ENCODE results near the gene POLA1. TPM values are rescaled to one million over a fixed set of nuclear protein-coding genes. Genes with fewer than 3 reads are reported as not detected.

Gene POLA1
- total RNA-seq, 1 donor from 2014 or later = 13.2 TPM

DNA sequence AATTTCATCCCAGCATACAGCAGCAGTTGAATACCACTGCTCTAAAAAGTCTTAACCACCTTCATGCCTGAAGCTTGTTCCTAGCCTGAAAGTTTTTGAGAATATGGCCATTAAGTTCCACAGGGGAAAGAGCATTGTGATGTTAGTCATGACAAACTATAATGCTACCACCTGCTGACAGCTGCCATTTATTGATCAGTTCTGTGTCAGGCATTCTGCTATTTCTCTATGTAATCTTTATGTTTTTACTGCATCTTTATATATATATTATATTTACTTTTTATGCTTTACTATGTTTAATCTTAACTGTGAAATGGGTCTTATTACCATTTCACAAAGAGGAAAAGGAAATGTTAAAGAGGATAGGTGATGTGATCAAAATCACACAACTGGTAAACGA is 268.1 kb downstream of the POLA1 start:
- Mint-ChIP-seq H3K4me3 (ENCODE audit: unreplicated experiment) (no peak overlapping the region), H3K9me3 (ENCODE audit: unreplicated experiment) (no peaks in the 10 kb centered on the region), H3K4me1 (ENCODE audit: low read depth, unreplicated experiment) (peaks cover 4% of the 10 kb centered on the region), H3K36me3 (ENCODE audit: unreplicated experiment) (no peaks in the 10 kb centered on the region), H3K27ac (ENCODE audit: unreplicated experiment) (no peak overlapping the region), H3K27me3 (ENCODE audit: unreplicated experiment) (no peaks in the 10 kb centered on the region)
- DNase-seq = no peak
- no peak for TF ChIP-seq CTCF (IDR thresholded peaks at IDR 0.05; ENCODE audit: partially characterized antibody, unreplicated experiment)

DNA sequence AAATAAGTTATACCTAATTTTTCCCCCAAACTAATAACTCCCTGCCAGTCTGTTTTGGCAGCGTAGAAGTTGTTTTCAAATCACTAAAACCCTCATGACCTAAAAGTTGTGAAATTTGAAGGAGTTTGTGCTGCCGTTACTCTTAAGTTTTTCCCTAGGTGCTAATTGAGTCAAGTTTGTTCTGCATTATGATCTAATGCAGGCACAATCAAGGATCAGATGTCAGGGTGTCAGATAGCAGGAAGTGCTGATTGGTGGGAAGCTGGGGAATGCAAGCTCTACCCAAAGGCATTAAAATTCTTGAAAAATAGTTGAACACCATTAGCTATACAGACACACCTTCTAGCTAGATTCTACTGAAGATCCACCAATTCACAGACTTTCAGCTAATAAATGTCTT is 270.1 kb downstream of the POLA1 start:
- TF ChIP-seq CTCF (IDR thresholded peaks at IDR 0.05; ENCODE audit: partially characterized antibody, unreplicated experiment) = no peak
- Mint-ChIP-seq H3K27ac (ENCODE audit: unreplicated experiment) (no peak overlapping the region), H3K36me3 (ENCODE audit: unreplicated experiment) (no peaks in the 10 kb centered on the region), H3K27me3 (ENCODE audit: unreplicated experiment) (no peaks in the 10 kb centered on the region), H3K4me1 (ENCODE audit: low read depth, unreplicated experiment) (peaks cover 4% of the 10 kb centered on the region), H3K4me3 (ENCODE audit: unreplicated experiment) (no peak overlapping the region), H3K9me3 (ENCODE audit: unreplicated experiment) (no peaks in the 10 kb centered on the region)
- no peak for DNase-seq

DNA sequence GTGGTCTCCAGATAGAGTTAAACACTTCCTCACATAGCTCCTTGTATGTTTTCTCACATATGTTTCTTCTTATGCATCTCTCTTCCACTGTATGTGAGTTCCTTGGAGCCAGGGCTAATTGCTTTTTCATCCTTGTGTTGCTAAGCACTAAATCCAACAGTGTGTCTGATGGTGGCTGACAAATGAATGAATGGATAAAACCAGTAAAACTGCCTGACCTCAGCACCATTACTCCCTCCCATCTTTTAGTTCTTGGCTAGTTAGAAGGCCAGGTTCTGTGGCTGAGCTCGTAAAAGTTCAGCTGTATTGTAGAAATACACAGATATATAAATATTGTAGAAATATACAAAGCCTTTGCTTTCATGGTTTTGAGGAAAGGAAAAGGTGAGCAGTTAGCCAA is 271.7 kb downstream of the POLA1 start:
- H3K27me3 Mint-ChIP-seq (ENCODE audit: unreplicated experiment) = no peaks in the 10 kb centered on the region
- H3K4me1 Mint-ChIP-seq (ENCODE audit: low read depth, unreplicated experiment) = peaks cover 4% of the 10 kb centered on the region
- no peak overlapping the region for H3K27ac Mint-ChIP-seq (ENCODE audit: unreplicated experiment)
- H3K36me3 Mint-ChIP-seq (ENCODE audit: unreplicated experiment) = no peaks in the 10 kb centered on the region
- H3K9me3 Mint-ChIP-seq (ENCODE audit: unreplicated experiment) = no peaks in the 10 kb centered on the region
- no peak for DNase-seq
- no peak for TF ChIP-seq CTCF (IDR thresholded peaks at IDR 0.05; ENCODE audit: partially characterized antibody, unreplicated experiment)
- H3K4me3 Mint-ChIP-seq (ENCODE audit: unreplicated experiment) = no peak overlapping the region

DNA sequence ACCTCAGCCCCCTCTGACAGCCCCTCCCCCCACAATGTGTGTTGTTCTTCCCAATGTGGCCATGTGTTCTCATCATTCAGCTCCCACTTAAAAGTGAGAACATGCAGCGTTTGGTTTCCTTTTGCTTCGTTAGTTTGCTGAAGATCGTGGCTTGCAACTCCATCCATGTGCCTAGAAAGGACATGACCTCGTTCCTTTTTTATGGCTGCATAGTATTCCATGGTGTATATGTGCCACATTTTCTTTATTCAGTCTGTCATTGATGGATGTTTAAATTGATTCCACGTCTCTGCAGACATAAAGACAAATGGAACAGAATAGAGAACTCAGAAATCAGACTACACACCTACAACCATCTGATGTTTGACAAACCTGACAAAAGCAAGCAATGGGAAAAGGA is 276.1 kb downstream of the POLA1 start:
- Mint-ChIP-seq H3K27ac (ENCODE audit: unreplicated experiment) (no peak overlapping the region), H3K9me3 (ENCODE audit: unreplicated experiment) (no peaks in the 10 kb centered on the region), H3K4me3 (ENCODE audit: unreplicated experiment) (no peak overlapping the region), H3K4me1 (ENCODE audit: low read depth, unreplicated experiment) (no peaks in the 10 kb centered on the region), H3K27me3 (ENCODE audit: unreplicated experiment) (no peaks in the 10 kb centered on the region), H3K36me3 (ENCODE audit: unreplicated experiment) (no peaks in the 10 kb centered on the region)
- DNase-seq = no peak
- no peak for TF ChIP-seq CTCF (IDR thresholded peaks at IDR 0.05; ENCODE audit: partially characterized antibody, unreplicated experiment)

GRCh38 chrX:24979081-24979480 is 285.4 kb downstream of the POLA1 start:
- Mint-ChIP-seq H3K36me3 (ENCODE audit: unreplicated experiment) (no peaks in the 10 kb centered on the region), H3K9me3 (ENCODE audit: unreplicated experiment) (no peaks in the 10 kb centered on the region), H3K4me3 (ENCODE audit: unreplicated experiment) (no peak overlapping the region), H3K27ac (ENCODE audit: unreplicated experiment) (no peak overlapping the region), H3K4me1 (ENCODE audit: low read depth, unreplicated experiment) (peaks cover 8% of the 10 kb centered on the region), H3K27me3 (ENCODE audit: unreplicated experiment) (no peaks in the 10 kb centered on the region)
- no peak for DNase-seq
- no peak for TF ChIP-seq CTCF (IDR thresholded peaks at IDR 0.05; ENCODE audit: partially characterized antibody, unreplicated experiment)
